Suprapubic skin (tissue), 4 donors: ENCODE measurements around the gene SYNE1. TPM values are rescaled to one million over a fixed set of nuclear protein-coding genes. Genes with fewer than 3 reads are reported as not detected.

ENCODE experiments used
- DNase-seq, 2 donors: peaks; one replicate each; pipeline ENCODE4 v3.0.0-alpha.2; 2019; ENCODE audit warnings: low spot score in 2 of 2
- H3K27ac ChIP-seq: fragments of 200-600 bp; sonication (generic); one replicate; pipeline ENCODE4 v1.5.1; 2019
- H3K27me3 ChIP-seq: fragments of 200-600 bp; sonication (generic); one replicate; pipeline ENCODE4 v1.5.1; 2019
- H3K36me3 ChIP-seq: fragments of 200-600 bp; sonication (generic); one replicate; pipeline ENCODE4 v1.5.1; 2019
- H3K4me1 ChIP-seq: fragments of 200-600 bp; sonication (generic); one replicate; pipeline ENCODE4 v1.5.1; 2019
- H3K4me3 ChIP-seq: fragments of 200-600 bp; sonication (generic); one replicate; pipeline ENCODE4 v1.5.1; 2019; ENCODE audit warnings: mild to moderate bottlenecking
- H3K9me3 ChIP-seq: fragments of 200-600 bp; sonication (generic); one replicate; pipeline ENCODE4 v1.5.1; 2019
- EP300 ChIP-seq: sonication (generic); formaldehyde crosslinking; IDR thresholded peaks from one replicate; pipeline ENCODE4 v1.6.1; 2017; ENCODE audit warnings: antibody characterized with exemption
- POLR2A ChIP-seq, 2 donors: fragments of 450-650 bp; IDR thresholded peaks; one replicate each; pipeline ENCODE4 v1.6.1; 2017; ENCODE audit warnings: antibody characterized with exemption in 2 of 2, mild to moderate bottlenecking in 2 of 2, moderate library complexity in 2 of 2
- POLR2AphosphoS5 ChIP-seq, 3 donors: sonication (generic); formaldehyde crosslinking; IDR thresholded peaks; one replicate each; pipeline ENCODE4 v1.6.1; 2017; ENCODE audit warnings: antibody characterized with exemption in 3 of 3
- WGBS: methylation state at CpG from one replicate; pipeline ENCODE4 v1.1.5; 2018; 5-methylcytosine and 5-hydroxymethylcytosine counted together
- total RNA-seq, 4 donors: library from RNA; depleted of rRNA; stranded (reverse); fragments of >200 nt; gene quantifications; one replicate each; pipeline ENCODE4 v1.1.0, GENCODE V29; 2016
- TF ChIP-seq, protein P1 (sequence below), 2 donors: fragments of 200-600 bp in 1 of 2; fragments of 450-650 bp in 1 of 2; sonication (generic) in 1 of 2; IDR thresholded peaks; one replicate each; pipeline ENCODE4 v1.5.1; 2016 to 2019; ENCODE audit warnings: antibody characterized with exemption in 2 of 2, mild to moderate bottlenecking in 1 of 2, moderate library complexity in 1 of 2

Gene SYNE1
- total RNA-seq, 4 donors from 2014 or later = 105 to 184 (median 132) TPM

DNA sequence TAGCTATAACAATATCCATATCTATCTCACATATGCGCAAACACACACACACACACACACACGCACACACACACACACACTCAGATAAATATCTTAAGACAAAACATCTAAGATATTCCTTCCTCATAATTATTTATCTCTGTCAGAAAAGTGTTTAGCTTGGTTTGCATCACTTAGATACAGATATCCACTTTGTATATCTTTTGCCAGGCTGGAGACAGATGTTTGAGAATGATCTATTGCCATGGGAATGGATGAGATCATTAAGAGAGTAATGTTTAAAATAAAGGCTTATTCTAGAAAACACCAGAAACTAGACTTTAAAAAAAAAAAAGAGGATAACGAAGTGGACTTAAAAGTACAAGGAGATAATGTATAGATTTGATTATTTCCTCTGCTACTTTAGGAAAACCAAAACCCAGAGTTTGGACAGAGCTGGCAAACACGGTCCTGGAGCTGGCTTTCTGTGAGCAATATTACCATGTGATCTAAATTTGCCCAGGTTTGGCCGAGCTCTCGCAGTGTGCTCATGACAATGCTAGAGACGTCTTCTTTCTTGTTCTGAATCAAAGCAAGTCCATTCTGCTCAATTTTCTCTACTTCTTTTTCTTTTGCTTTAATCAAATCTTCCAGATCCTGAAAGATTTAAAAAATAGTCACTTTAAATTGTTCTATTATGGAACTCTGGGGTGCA, 411.8 kb downstream of the SYNE1 start:
- H3K4me3 ChIP-seq = no peak overlapping the region
- peaks cover 37% of the 10 kb centered on the region for H3K36me3 ChIP-seq
- H3K27me3 ChIP-seq = no peaks in the 10 kb centered on the region
- WGBS = 82% methylated on average over 7 of the region's 7 CpGs
- no peak for DNase-seq
- peaks cover 5% of the 10 kb centered on the region for H3K9me3 ChIP-seq
- no peaks in the 10 kb centered on the region for H3K4me1 ChIP-seq
- H3K27ac ChIP-seq = no peak overlapping the region
- TF ChIP-seq POLR2AphosphoS5 (IDR thresholded peaks at IDR 0.05) (no peak), EP300 (no peak), POLR2A (IDR thresholded peaks at IDR 0.05) (no peak)
- TF ChIP-seq, protein P1, sequence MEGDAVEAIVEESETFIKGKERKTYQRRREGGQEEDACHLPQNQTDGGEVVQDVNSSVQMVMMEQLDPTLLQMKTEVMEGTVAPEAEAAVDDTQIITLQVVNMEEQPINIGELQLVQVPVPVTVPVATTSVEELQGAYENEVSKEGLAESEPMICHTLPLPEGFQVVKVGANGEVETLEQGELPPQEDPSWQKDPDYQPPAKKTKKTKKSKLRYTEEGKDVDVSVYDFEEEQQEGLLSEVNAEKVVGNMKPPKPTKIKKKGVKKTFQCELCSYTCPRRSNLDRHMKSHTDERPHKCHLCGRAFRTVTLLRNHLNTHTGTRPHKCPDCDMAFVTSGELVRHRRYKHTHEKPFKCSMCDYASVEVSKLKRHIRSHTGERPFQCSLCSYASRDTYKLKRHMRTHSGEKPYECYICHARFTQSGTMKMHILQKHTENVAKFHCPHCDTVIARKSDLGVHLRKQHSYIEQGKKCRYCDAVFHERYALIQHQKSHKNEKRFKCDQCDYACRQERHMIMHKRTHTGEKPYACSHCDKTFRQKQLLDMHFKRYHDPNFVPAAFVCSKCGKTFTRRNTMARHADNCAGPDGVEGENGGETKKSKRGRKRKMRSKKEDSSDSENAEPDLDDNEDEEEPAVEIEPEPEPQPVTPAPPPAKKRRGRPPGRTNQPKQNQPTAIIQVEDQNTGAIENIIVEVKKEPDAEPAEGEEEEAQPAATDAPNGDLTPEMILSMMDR (IDR thresholded peaks at IDR 0.05) = no peak

DNA sequence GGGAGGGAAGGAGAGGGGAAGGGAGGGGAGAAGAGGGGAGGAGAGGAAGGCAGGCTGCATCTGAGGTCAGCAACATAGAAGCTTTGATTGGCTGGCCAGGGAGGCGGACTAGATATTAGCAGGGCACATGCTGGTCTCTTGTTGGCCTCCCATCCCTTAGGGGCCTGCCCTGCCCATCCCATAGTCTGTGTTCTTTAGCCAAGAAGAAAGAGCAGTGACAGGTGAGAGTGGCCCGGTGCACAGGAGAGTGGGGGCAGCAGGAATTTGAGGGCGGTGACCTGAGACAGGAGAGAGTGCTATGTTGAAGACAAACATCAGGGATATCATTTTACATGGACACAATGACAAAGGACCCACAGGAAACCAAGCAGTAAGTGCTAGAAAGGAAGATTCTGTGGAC, 413.5 kb downstream of the SYNE1 start:
- H3K9me3 ChIP-seq = peaks cover 5% of the 10 kb centered on the region
- peaks cover 52% of the 10 kb centered on the region for H3K36me3 ChIP-seq
- 94% methylated on average over 3 of the region's 3 CpGs for WGBS
- no peak overlapping the region for H3K27ac ChIP-seq
- no peak overlapping the region for H3K4me3 ChIP-seq
- no peaks in the 10 kb centered on the region for H3K4me1 ChIP-seq
- DNase-seq = no peak
- TF ChIP-seq EP300 (no peak), POLR2A (IDR thresholded peaks at IDR 0.05) (no peak), POLR2AphosphoS5 (IDR thresholded peaks at IDR 0.05) (no peak)
- TF ChIP-seq, protein P1 (IDR thresholded peaks at IDR 0.05) = no peak
- no peaks in the 10 kb centered on the region for H3K27me3 ChIP-seq

DNA sequence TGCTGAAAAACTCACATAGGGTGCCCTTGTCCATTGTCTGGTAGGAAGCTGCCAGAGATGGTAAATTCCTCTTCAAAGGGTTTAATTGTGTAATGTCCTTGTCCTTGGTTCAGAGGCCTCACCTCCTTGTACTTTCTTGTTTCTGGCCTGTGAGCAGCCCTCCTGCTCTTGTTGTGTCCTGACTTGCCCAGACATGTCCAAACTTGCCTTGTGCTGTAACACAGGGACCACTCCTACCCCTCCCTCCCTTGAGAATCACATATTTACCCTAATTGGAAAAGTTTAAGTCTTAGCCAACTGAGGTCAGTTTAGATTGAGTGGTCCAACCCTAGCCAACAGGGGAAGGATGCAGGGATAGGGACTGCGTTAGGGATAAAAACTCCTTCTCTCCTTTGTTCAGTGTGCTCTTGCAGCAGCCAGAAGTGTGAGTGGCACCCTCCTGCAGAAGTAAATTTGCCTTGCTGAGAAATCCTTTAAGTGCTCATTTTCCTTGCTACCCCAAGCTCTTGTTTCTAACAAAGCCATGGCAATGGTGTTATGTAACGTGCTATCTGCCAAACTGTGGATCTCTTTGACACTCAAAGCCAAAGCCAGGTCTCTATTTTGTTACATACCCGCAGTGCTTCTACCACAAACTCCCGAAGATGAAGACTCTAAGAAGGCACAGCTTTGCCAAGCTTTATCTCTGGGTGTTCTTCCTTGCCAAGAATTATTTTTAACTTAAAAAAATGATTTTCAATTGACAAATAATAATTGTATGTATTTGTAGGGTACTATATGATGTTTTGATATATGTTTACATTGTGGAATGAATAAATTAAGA, 415.1 kb downstream of the SYNE1 start:
- WGBS = 100% methylated on average over 4 of the region's 4 CpGs
- no peak for TF ChIP-seq POLR2AphosphoS5 (IDR thresholded peaks at IDR 0.05)
- TF ChIP-seq EP300 = no peak
- TF ChIP-seq, protein P1 (IDR thresholded peaks at IDR 0.05) = no peak
- TF ChIP-seq POLR2A (IDR thresholded peaks at IDR 0.05) = no peak
- H3K4me1 ChIP-seq = no peaks in the 10 kb centered on the region
- no peaks in the 10 kb centered on the region for H3K27me3 ChIP-seq
- H3K4me3 ChIP-seq = no peak overlapping the region
- no peak overlapping the region for H3K27ac ChIP-seq
- no peak for DNase-seq
- peaks cover 5% of the 10 kb centered on the region for H3K9me3 ChIP-seq
- peaks cover 65% of the 10 kb centered on the region for H3K36me3 ChIP-seq

DNA sequence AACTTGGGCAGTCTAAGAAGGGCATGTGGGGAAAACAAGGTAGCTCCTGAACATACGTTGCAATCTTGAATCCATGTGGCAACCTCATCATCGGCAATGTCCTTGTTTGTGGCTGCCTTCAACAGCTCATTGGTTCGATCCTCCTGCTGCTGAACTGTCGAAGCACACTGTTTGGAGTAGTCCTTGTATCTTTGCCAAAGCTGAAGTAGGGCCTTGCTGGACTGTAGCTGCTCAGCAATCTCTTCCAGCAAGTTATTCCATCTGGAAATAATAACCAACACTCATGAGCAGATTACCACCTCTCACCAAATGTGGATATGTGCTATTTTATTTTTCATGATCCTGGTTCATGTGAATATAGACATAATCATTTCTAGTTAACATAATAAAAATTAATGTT, 416.4 kb downstream of the SYNE1 start:
- WGBS = 42% methylated on average over 4 of the region's 4 CpGs
- no peak overlapping the region for H3K27ac ChIP-seq
- no peak for DNase-seq

More for the DNA sequence above, 416.4 kb downstream of the SYNE1 start:
- H3K4me1 ChIP-seq = no peaks in the 10 kb centered on the region
- no peaks in the 10 kb centered on the region for H3K27me3 ChIP-seq
- peaks cover 65% of the 10 kb centered on the region for H3K36me3 ChIP-seq
- H3K4me3 ChIP-seq = no peak overlapping the region
- no peak for TF ChIP-seq POLR2AphosphoS5 (IDR thresholded peaks at IDR 0.05)
- no peak for TF ChIP-seq EP300
- no peak for TF ChIP-seq POLR2A (IDR thresholded peaks at IDR 0.05)
- TF ChIP-seq, protein P1 (IDR thresholded peaks at IDR 0.05) = no peak
- H3K9me3 ChIP-seq = peaks cover 5% of the 10 kb centered on the region
